Measurements from ENCODE around the gene HIPK3. TPM values are rescaled to one million over a fixed set of nuclear protein-coding genes. Genes with fewer than 3 reads are reported as not detected.

The HIPK3 gene
- total RNA-seq, 1 donor from 2014 or later = 138 TPM

DNA sequence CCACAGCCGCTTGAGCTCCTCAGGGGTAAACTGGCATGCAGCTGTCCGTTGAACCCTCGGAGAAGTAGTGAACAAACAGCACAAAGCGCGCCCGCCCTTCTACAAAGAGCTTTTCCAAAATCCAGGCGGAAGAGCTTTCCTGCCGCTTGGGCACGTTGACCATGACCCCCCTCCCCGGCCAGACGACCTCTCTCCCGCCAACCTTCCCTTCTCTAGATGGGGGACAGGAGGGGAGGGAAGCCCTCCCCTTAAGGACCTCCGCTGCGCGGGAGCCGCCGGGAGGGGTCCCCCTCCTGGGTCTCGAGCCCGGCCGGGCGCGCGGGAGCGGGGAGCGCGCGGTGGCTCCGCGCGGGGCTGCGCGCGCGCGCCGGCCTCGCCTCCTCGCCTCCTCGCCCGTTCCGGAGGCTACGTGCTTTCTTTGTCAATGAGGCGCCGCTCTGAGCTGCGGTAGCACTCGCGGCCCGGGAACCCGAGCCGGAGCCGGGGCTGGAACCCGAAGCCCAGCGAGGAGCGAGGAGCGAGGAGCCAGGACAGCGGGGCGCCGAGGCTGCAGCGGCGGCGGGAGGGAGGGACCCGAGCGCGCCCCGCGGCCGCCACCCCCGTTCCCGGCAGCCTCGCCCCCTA lies 118.6 kb downstream of the HIPK3 start, which contains the start of gene KIAA1549L:
KIAA1549L (plus strand) TSS at position 421 of the 624 bp plus-strand sequence.
- no peak within 1 kb of the TSS for H3K27ac ChIP-seq
- no peak for DNase-seq
- H3K27me3 ChIP-seq (ENCODE audit: low read depth) = peaks cover 45% of the 10 kb centered on the region
- ATAC-seq = no peak
- H3K4me3 ChIP-seq = peak within 1 kb of the TSS; percentile 33
- intact Hi-C loops (cut with DNase I) = no loop called here
- no peaks in the 10 kb centered on the region for H3K9me3 ChIP-seq
- H3K4me1 ChIP-seq = peaks cover 4% of the 10 kb centered on the region
- TF ChIP-seq, protein P1, sequence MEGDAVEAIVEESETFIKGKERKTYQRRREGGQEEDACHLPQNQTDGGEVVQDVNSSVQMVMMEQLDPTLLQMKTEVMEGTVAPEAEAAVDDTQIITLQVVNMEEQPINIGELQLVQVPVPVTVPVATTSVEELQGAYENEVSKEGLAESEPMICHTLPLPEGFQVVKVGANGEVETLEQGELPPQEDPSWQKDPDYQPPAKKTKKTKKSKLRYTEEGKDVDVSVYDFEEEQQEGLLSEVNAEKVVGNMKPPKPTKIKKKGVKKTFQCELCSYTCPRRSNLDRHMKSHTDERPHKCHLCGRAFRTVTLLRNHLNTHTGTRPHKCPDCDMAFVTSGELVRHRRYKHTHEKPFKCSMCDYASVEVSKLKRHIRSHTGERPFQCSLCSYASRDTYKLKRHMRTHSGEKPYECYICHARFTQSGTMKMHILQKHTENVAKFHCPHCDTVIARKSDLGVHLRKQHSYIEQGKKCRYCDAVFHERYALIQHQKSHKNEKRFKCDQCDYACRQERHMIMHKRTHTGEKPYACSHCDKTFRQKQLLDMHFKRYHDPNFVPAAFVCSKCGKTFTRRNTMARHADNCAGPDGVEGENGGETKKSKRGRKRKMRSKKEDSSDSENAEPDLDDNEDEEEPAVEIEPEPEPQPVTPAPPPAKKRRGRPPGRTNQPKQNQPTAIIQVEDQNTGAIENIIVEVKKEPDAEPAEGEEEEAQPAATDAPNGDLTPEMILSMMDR (IDR thresholded peaks at IDR 0.05) = no peak
- H3K36me3 ChIP-seq = no peaks in the 10 kb centered on the region

DNA sequence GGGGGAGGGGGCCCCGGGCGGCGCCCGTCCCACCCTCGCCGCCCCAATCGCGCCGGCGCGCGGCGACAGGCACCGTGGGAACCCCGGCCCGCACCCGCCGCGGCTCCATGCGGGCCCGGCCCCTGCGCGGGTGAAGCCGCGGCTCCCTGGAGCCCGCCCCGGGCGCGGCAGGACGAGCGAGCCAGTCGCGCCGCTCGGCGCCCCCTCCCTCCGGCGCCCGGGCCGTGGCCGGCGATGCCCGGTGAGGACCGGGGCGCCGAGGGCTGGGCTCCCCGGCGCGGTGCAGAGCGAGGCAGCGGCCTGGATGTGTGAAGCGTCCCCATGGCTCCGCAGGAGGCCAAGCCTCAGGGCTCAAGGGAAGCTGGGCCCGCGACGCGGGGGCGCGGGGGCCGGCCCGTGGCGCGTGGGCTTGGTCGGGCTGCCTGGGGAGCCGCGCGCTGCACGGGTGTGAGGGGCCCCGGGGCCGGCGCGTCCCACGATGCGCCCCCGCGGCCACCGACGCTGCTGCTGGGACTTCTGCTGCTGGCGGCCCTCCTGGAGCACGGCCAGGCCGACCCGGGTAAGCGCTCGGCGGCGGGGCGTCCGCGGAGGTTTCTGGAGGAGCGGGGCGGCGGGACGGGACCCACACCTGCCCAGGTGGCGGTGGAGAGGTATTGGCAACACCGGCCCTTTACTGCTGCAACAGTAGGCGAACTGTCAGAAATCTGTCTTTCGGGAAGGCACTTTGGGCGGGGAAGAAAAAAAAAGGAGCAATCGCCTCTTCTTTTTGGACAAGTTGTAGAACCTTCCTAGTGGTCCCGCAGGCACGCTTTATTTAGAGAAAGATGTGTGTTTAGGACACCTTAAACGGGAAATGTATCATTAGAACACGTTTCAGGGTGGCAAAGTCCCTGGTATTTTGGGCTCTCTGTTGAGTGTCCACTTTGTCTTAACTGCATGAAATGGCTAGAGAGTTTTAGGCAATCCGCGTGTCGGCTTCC lies 119.4 kb downstream of the HIPK3 start:
- TF ChIP-seq, protein P1 (IDR thresholded peaks at IDR 0.05) = no peak
- H3K4me3 ChIP-seq = peak overlapping the region; percentile 33

DNA sequence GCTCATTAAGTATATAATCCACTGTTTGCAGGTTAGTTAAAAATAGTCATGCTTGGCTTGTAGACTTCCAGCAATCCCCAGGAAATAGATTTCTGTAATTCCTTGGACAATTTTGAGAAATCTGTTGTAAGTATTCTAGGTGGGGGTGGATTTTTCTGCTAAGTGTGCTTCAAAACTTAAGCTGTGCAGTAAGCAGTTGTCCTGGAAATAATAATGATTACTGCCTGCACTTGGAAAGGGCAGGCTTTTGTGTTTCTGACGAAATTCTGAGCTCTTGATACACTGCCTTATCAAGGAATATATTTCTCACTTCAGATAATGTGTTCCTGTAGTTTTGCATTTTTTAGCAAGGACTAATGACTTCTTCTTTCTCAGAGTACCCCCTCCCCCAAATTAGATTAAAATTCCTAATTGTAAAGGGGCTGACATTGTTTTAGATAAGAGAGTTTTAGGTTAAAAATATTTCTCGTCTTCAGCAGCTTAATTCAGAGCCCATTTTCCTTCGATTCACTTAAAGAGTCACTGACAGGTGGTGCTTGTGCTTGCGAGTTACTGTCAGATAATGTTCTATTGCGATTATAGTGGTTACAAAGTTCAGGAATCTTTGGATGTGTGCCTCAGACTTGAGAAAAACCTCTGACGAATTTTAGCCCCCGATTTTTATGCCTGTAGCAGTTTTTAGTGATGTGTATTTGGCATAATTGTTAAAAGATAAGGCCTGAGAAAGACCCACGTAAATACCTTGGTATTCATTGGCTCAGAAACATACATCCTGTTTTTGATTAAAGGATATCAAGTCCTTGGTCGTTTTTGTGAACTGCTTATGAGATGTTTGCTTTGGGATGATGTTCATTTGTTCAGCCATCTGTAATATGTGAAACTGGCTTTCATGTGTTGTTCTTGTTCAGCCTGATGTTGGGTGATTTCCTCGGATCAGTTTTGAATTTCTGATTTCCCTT lies 120.5 kb downstream of the HIPK3 start:
- ATAC-seq (no peak), DNase-seq (no peak)
- Histone ChIP-seq H3K27ac (no peak overlapping the region), H3K9me3 (no peaks in the 10 kb centered on the region), H3K36me3 (no peaks in the 10 kb centered on the region), H3K4me1 (peaks cover 4% of the 10 kb centered on the region), H3K4me3 (no peak overlapping the region), H3K27me3 (ENCODE audit: low read depth) (peaks cover 45% of the 10 kb centered on the region)
- TF ChIP-seq, protein P1 (IDR thresholded peaks at IDR 0.05) = no peak
- intact Hi-C loops (cut with DNase I) = no loop called here

More for the DNA sequence above, 119.4 kb downstream of the HIPK3 start:
- Histone ChIP-seq H3K4me1 (peaks cover 4% of the 10 kb centered on the region), H3K36me3 (no peaks in the 10 kb centered on the region), H3K9me3 (no peaks in the 10 kb centered on the region), H3K27me3 (ENCODE audit: low read depth) (peaks cover 45% of the 10 kb centered on the region), H3K27ac (no peak overlapping the region)
- ATAC-seq = no peak
- DNase-seq = no peak
- intact Hi-C loops (cut with DNase I) = no loop called here

DNA sequence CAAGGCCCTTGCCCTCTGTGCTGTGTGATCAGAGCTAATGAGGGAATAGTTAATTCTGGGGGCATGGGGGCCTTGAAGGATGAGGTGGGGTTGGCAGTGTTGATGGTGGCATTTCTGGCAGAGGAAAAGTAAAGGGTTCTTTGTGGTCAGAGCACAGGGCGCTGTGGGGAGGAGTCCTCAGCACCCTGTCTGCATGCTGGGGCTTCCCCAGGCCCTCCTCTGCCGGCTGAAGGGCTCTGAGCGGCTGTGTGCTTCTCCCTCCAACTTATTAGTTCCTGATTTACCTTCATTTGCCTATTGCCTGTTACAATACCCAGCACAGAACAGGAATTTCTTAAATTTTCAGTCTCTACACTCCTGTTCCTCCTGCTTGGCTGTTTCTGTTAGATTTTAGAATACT lies 122.8 kb downstream of the HIPK3 start:
- no peak overlapping the region for H3K4me3 ChIP-seq
- H3K36me3 ChIP-seq = no peaks in the 10 kb centered on the region
- peak in 1 of 2 donors; percentile 48 for ATAC-seq
- H3K27ac ChIP-seq = no peak overlapping the region
- H3K9me3 ChIP-seq = no peaks in the 10 kb centered on the region
- H3K27me3 ChIP-seq (ENCODE audit: low read depth) = peaks cover 31% of the 10 kb centered on the region
- peaks cover 4% of the 10 kb centered on the region for H3K4me1 ChIP-seq
- intact Hi-C loops (cut with DNase I) = no loop called here
- no peak for DNase-seq
- TF ChIP-seq, protein P1 (IDR thresholded peaks at IDR 0.05) = no peak
